Stimulated activated memory B cell treated with anti-CD40 and anti-IgM and Interleukin-4, amounts not matched to agents 10 μg/mL and 1 μg/mL and 100 μg/mL, for 72 hours (primary cell): ENCODE results near the gene GRK5.

Source experiments
- ATAC-seq: fragments of 150-1000 bp; cut with Tn5 transposase; 2 replicates; pipeline ENCODE4 v1.10.0; 2021
- H3K27ac Mint-ChIP-seq: one replicate; pipeline ENCODE4 v1.8.0; 2022; ENCODE audit warnings: mild to moderate bottlenecking, mixed read lengths
- H3K27me3 Mint-ChIP-seq: one replicate; pipeline ENCODE4 v1.8.0; 2022; ENCODE audit warnings: mixed read lengths
- H3K36me3 Mint-ChIP-seq: one replicate; pipeline ENCODE4 v1.8.0; 2022; ENCODE audit warnings: mixed read lengths
- H3K4me1 Mint-ChIP-seq: one replicate; pipeline ENCODE4 v1.8.0; 2022; ENCODE audit warnings: mixed read lengths
- H3K4me3 Mint-ChIP-seq: one replicate; pipeline ENCODE4 v1.8.0; 2022; ENCODE audit warnings: mild to moderate bottlenecking, moderate library complexity, mixed read lengths
- H3K9me3 Mint-ChIP-seq: one replicate; pipeline ENCODE4 v1.8.0; 2022; ENCODE audit warnings: mixed read lengths

The GRK5 gene

DNA sequence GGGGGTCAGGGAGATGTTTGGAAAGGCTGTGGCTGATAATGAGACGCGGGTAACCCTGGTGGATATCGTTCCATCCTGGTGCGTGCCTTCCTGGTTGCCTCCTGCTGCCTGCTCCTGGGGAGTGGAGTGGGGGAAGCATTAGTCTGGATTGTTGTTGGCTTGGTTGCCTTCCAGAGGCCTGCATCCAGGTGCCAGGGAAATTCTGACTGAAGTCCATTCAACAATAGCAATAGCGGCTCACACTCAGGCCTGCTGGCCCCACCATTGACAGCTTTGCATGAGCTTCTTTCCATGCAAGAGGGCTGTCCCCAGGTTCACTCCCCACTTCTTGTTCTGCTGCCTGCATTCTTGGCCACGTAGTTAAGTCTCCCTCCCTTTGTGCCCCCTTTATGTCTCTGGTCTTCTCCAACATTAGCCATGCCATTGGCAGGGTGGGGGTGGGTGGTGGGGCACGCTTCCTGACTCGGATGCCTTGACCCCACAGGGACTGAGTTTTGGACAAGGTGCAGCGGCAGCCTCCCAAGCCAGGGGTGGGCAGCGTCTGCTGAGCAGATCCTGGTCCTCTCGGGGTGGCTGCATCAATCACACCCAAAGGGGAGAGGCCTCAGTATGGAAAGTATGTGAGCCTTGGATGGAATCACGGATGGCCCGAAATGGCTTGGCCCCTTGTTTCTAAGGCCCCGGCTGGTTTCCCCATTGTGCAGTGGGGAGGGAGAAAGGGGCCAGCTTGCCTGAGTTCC, 150.2 kb downstream of the GRK5 start:
- no peaks in the 10 kb centered on the region for H3K27me3 Mint-ChIP-seq
- H3K9me3 Mint-ChIP-seq, result peaks cover 4% of the 10 kb centered on the region
- H3K27ac Mint-ChIP-seq, result no peak overlapping the region
- H3K4me3 Mint-ChIP-seq, result no peak overlapping the region
- no peak for ATAC-seq
- H3K36me3 Mint-ChIP-seq, result peaks cover 29% of the 10 kb centered on the region
- H3K4me1 Mint-ChIP-seq, result peaks cover 53% of the 10 kb centered on the region

DNA sequence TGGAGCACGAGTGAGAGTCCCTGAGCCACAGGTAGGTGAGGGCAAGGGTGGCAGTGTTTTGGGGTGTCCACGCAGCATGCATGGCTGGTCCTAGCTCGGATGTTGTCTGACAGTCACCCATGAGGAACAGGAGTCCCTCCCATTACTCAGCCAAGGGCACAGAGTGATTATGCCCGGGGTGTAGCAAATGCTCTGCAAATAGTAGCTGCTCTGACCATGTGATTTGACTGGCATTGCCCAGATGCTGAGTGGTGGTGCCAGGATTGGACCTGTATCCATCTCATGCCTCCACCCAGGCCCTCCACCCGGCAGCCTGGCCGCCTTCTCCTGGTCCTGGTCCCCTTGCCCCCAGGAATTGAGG, 150.8 kb downstream of the GRK5 start:
- peak overlapping the region; percentile 6 for H3K27ac Mint-ChIP-seq
- ATAC-seq, result no peak
- H3K9me3 Mint-ChIP-seq, result peaks cover 4% of the 10 kb centered on the region
- no peak overlapping the region for H3K4me3 Mint-ChIP-seq
- H3K36me3 Mint-ChIP-seq, result peaks cover 23% of the 10 kb centered on the region
- peaks cover 48% of the 10 kb centered on the region for H3K4me1 Mint-ChIP-seq
- H3K27me3 Mint-ChIP-seq, result no peaks in the 10 kb centered on the region

DNA sequence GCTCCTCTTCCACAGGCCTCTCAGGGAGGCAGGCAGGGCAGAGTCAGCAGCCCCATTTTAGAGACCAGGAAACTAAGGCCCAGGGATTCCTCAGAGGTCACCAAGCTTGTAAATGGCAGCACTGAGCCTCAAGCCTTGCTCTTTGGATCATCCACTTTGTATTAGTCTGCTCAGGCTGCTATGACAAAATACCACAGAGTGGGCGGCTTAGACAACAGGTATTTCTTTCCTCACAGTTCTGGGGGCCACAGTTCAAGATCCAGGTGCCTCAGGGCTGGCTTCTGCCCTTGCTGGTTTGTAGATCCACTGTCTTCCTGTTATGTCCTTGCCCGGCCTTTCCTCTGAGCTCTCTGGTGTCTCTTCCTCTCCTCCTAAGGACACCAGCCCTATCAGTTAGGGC, 151.2 kb downstream of the GRK5 start:
- ATAC-seq, result no peak
- Mint-ChIP-seq H3K27ac (peak overlapping the region; percentile 6), H3K27me3 (no peaks in the 10 kb centered on the region), H3K4me3 (no peak overlapping the region), H3K36me3 (peaks cover 21% of the 10 kb centered on the region), H3K4me1 (peaks cover 44% of the 10 kb centered on the region), H3K9me3 (peaks cover 4% of the 10 kb centered on the region)

DNA sequence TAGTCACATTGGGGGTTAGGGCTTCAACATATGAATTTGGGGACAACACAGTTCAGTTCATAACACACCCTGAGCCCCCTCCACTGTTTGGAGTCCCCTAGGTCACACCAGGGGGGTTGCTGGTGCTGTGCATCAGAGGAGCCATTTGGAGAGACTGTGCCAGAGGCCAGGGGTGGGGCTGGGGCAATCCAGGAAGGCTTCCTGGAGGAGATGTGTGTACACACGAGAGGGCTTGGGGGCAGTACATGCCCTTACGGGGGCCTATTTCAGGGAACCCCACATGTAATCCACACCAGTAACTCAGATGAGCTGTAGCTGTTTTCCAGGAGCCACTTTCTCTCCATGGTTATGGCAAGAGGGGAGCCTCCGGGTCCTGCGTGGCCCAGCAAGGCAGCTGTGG, 151.7 kb downstream of the GRK5 start:
- Mint-ChIP-seq H3K27ac (peak overlapping the region; percentile 6), H3K27me3 (no peaks in the 10 kb centered on the region), H3K36me3 (peaks cover 21% of the 10 kb centered on the region), H3K4me3 (no peak overlapping the region), H3K4me1 (peaks cover 44% of the 10 kb centered on the region), H3K9me3 (peaks cover 4% of the 10 kb centered on the region)
- ATAC-seq, result no peak

DNA sequence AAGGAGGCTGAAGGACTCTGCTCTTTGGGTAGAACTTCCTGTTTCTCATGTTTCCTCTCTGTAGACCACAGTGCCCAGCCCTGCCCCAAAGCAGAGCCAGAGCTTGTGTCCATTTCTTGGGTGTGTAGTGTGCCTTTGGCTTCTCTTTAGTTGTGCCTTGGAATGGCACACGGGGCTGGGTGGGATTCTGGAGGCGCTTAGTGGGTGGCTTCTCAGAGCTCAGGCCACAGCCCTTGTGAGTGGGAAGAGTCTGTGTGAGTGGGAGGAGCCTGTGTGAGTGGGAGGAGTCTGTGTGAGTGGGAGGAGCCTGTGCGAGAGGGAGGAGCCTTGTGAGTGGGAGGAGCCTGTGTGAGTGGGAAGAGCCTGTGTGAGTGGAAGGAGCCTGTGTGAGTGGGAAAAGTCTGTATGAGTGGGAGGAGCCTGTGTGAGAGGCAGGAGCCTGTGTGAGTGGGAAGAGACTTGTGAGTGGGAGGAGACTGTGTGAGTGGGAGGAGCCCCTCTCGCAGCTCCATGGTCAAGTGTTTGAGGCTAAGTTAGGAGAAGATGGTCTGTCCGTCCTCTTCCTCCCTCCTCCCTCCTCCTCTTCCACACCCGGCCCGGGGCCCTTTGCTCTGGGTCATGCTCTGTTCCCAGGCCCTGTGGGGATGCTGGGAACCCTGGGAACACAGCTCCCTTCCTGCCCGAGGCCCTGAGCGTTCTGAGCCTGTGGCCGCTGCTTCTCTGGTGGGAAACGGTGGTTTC, 153.0 kb downstream of the GRK5 start:
- no peaks in the 10 kb centered on the region for H3K27me3 Mint-ChIP-seq
- peak overlapping the region; percentile 6 for H3K27ac Mint-ChIP-seq
- peaks cover 52% of the 10 kb centered on the region for H3K4me1 Mint-ChIP-seq
- peaks cover 4% of the 10 kb centered on the region for H3K9me3 Mint-ChIP-seq
- H3K4me3 Mint-ChIP-seq, result no peak overlapping the region
- no peak for ATAC-seq
- peaks cover 28% of the 10 kb centered on the region for H3K36me3 Mint-ChIP-seq

DNA sequence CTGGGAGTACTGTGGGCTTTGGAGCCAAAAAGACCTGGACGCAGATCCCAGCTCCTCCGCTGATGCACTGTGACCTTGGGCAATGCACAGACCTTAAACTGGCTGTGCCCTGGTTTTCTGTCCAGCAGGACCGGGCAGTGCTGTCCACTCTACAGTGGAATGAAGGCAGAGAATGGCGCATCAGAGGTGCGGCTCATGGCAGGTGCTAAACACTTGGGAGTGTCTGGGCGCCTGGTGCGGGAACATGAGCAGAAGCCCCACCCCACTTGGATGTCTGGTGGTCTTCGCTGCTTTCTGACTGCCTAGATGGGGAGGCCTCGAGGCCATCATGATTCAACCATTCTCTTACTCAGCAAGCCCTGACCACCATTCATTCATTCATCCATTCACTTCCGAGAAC, 153.7 kb downstream of the GRK5 start:
- Mint-ChIP-seq H3K9me3 (peaks cover 4% of the 10 kb centered on the region), H3K36me3 (peaks cover 23% of the 10 kb centered on the region), H3K4me3 (no peak overlapping the region), H3K27ac (no peak overlapping the region), H3K4me1 (peaks cover 52% of the 10 kb centered on the region), H3K27me3 (no peaks in the 10 kb centered on the region)
- no peak for ATAC-seq

DNA sequence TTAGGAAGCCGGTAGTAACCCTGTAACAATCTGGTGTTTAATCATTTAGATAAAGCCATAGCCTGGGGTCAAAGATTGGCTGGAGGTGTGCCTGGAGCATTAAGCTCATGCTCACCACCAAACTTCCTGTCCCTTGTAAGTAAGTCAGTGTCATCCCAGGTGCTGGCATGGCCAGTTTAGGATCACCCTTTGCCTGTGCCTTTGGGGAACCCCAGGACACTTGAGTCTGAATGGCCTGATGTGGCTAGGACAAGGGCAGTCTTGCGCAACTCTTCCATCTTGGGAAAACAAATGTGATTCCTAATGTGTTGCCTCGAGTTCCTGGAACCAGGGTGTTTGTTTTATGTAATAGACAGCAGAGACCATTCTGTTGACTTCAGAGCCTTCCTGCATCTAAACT, 154.8 kb downstream of the GRK5 start:
- peaks cover 47% of the 10 kb centered on the region for H3K4me1 Mint-ChIP-seq

DNA sequence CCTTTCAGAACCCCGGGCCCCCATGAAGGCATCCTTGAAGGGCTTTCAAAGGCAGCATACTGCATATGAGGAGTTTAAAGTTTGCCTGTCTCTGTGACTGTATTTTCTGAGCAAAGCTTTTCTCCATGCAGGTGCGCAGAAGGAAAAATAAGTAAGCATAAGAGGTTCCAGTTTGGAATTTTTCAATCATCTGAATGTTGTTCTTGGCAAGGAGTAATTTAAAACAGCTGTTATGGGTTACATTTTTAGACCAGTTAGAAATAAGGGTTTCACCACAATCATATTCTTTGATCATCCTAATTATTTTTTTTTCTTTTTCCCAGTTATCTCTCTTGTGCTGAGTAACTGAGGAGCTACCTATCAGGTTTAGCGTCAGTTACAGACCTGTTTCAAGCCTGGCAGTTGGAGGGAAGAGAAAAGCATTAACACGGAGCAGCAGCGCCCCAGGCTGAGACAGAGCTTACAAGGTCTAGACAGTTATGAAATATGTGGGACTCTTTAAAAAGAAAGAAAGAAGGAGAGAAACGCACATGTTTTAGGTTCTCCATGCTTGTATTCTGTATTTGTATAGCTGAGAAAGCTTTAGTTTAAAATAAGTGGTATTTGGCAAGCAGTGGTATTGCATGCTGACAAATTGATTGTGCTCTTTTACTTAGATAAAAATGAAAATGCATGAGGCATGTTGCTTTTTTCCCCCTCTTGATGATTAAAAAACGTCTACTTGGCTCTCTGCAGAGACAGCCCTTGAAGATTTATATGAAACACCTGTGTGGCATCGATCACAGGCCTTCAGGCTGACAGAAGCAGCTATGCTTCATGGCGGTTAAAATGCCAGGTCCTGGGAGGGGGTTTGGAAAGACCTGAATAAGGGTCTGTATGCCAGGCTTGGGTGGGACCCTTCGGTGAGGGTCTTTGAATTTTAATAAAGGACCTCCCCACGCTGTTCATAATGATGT, 157.6 kb downstream of the GRK5 start:
- no peak for ATAC-seq
- Mint-ChIP-seq H3K36me3 (peaks cover 12% of the 10 kb centered on the region), H3K27ac (peak overlapping the region; percentile 18), H3K4me1 (peaks cover 36% of the 10 kb centered on the region), H3K27me3 (no peaks in the 10 kb centered on the region), H3K9me3 (peaks cover 4% of the 10 kb centered on the region), H3K4me3 (no peak overlapping the region)

More for the DNA sequence above, 154.8 kb downstream of the GRK5 start:
- no peak overlapping the region for H3K4me3 Mint-ChIP-seq
- peaks cover 4% of the 10 kb centered on the region for H3K9me3 Mint-ChIP-seq
- no peak overlapping the region for H3K27ac Mint-ChIP-seq
- peaks cover 12% of the 10 kb centered on the region for H3K36me3 Mint-ChIP-seq
- no peak for ATAC-seq
- no peaks in the 10 kb centered on the region for H3K27me3 Mint-ChIP-seq

DNA sequence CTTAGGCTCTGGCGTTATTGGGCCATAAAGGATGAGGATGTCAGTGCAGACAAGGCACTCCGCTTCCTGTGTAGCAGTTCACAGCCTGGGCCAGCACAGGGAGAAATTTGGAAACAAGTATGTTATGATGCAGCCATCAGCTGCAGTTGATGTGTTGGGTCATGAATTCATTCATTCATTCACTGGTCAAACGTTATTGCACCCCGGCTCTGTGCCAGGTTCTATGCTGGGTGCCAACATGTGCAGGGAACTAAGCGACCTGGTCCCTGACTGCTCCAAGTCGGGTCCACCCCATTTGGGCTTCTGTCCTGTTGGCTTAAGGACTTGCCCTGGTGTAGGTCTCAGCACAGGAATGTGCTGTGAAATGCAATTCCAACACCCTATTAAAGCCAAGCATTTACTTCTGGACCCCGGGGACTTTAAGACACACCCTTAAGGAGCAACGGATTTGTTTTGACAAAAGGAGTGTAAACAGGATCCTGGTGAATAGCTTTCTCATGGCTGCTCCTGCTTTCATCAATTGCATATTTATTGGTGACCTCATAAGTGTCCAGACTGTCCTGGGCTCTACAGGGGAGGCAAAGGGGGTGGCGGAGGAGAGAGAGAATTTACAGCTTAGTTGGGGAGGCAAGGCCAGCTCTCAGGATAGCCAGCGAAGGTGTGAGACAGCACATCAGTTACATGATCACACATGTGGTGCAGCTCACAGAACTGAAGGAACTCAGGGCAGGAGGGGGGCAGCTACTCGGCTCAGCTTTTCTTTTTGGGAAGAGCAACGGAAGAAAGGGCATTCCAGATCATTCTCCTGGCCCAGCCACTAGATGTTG, 158.6 kb downstream of the GRK5 start:
- H3K4me1 Mint-ChIP-seq, result peaks cover 39% of the 10 kb centered on the region
- H3K4me3 Mint-ChIP-seq, result no peak overlapping the region
- H3K36me3 Mint-ChIP-seq, result peaks cover 6% of the 10 kb centered on the region
- no peaks in the 10 kb centered on the region for H3K9me3 Mint-ChIP-seq
- no peak for ATAC-seq
- no peak overlapping the region for H3K27ac Mint-ChIP-seq
- H3K27me3 Mint-ChIP-seq, result no peaks in the 10 kb centered on the region

DNA sequence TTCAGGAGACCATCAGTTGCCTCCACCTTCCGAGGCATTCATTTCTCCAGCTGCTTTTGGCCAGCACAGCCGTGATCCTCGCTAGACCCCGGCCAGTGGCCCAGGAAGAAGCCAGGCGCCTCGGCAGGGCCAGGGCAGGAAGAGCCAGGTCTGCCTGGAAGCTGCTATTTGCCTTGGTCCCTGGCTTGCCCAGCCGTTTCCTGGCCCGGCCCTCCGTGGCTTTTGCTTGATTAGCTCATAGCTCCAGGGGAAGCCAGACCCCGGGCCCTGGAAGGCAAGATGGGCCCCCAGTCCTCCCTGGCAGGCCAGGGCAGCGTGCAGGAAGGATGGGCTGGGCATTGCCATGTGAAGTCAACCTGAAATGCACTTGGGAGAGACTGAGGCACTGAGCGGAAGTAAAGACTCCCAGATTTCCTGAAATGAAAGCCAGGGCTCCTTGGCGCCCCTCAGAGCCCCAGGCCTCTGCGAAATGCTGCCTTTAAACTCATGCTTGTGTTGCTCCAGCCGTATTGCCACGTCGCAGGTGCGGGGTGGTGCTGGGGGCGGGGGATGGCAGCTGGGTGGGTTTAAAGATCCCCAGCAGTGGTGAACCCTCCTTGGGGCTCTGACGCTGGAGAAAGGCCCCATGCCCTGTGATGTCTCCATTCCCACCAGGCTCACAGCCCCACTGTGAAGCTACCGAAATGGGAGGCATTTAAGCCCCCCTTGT, 160.6 kb downstream of the GRK5 start:
- no peak for ATAC-seq
- Mint-ChIP-seq H3K9me3 (no peaks in the 10 kb centered on the region), H3K27me3 (no peaks in the 10 kb centered on the region), H3K36me3 (peaks cover 6% of the 10 kb centered on the region), H3K4me1 (peaks cover 50% of the 10 kb centered on the region), H3K27ac (peak overlapping the region; percentile 94), H3K4me3 (no peak overlapping the region)

DNA sequence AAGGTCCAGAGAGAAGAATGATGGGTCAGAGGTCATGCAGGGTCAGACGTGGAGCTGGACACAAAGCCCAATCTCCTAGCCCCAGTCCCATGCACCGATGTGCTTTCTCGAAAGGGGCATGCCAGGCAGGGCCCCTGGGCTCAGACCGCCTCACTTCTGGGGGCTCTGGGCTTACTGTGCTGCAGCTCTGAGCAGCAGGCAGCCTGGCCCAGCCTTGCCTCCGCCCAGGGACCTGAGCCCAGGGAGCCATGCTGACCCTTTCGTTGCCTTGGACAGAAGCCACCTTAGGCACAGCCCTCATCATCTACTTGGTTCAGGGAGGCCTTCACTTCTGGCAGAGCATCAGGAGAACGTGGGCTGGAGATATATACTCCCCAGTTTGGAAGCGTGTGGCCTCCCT, 161.2 kb downstream of the GRK5 start:
- Mint-ChIP-seq H3K27ac (peak overlapping the region; percentile 94), H3K4me3 (peak overlapping the region; percentile 81), H3K27me3 (no peaks in the 10 kb centered on the region), H3K4me1 (peaks cover 56% of the 10 kb centered on the region), H3K36me3 (peaks cover 10% of the 10 kb centered on the region), H3K9me3 (peaks cover 4% of the 10 kb centered on the region)
- no peak for ATAC-seq

DNA sequence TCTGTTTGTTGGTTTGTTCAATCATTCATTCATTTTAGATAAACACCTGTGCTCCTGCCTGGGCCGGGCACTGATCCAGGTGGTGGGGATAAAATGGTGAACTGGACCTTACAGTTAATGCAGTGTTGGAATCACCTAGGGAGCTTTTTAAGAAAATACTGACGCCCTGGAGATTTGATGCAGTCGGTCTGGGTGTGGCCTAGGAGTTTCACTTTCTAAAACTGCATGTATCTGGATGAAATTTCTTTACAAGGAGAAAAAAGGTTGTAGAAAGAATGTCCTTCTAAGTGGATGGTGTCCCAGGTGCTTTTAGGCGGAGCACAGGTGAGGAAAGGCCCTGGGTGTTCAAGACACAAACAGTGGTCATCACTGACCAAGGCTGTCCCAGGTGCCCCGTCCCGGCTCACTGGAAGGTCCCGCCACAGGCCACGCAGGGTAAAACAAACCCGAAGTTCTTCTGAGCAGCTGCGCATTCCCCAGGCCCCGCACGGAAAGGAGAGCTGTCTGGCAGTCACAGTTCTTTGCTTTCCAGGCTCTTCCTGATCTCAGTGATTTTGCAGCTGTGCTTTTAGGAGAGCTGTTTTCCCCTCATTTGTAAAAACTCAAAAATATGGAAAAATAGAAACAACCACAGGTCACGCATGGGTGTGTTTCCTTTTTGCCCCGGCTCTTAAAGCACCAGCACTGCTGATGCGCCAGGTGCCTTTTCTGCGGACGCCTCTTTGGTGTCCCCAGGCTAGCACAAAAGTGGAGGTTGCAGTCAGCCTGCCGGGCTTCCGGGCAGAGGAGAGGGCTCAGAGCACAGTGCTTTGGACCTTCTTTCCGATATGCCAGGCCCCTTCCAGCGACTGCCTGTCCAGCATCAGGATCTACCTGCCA, 161.9 kb downstream of the GRK5 start:
- H3K4me3 Mint-ChIP-seq, result peak overlapping the region; percentile 81
- no peaks in the 10 kb centered on the region for H3K27me3 Mint-ChIP-seq
- H3K27ac Mint-ChIP-seq, result peak overlapping the region; percentile 94
- peak; percentile 87 for ATAC-seq
- H3K4me1 Mint-ChIP-seq, result peaks cover 62% of the 10 kb centered on the region
- peaks cover 14% of the 10 kb centered on the region for H3K36me3 Mint-ChIP-seq
- H3K9me3 Mint-ChIP-seq, result peaks cover 4% of the 10 kb centered on the region

DNA sequence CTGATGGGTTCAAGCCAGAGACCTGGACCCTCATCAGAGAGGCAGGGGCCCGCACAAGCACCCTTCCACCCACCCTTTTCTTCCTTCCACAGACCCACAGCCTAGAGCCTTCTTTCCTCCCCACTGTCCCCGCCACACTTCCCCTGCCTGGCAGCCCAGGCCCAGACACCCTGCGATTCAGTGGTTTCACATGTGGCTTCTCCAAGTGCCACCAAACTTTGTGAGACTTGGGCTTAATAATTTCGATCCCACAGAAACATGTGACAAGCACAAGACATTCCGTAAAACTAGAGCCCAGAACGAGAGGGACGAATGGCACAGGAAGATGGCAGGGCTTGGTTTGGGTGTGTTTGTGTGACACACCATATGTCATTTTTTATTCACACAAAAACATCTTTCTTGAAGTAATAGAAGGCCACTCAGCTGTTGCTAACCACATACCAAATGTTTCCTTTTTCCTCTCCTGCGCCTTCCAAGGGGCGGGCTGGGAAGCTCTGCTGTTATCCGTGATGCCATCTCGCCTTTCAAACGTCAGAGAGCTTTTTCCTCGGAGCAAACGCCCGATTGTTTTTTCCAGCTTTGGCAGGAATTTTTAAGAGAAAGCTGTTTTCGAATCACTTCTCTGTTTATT, 162.9 kb downstream of the GRK5 start:
- ATAC-seq, result peak; percentile 52
- H3K27me3 Mint-ChIP-seq, result no peaks in the 10 kb centered on the region
- peaks cover 64% of the 10 kb centered on the region for H3K4me1 Mint-ChIP-seq
- H3K4me3 Mint-ChIP-seq, result peak overlapping the region; percentile 81
- H3K9me3 Mint-ChIP-seq, result peaks cover 4% of the 10 kb centered on the region
- H3K36me3 Mint-ChIP-seq, result peaks cover 8% of the 10 kb centered on the region
- H3K27ac Mint-ChIP-seq, result peak overlapping the region; percentile 94
